Fibroblast of the aortic adventitia (primary cell): ENCODE measurements around the gene PLEKHA8. TPM values are rescaled to one million over a fixed set of nuclear protein-coding genes. Genes with fewer than 3 reads are reported as not detected.

Experiments
- DNase-seq: peaks from one replicate; pipeline ENCODE4 v3.0.0-alpha.2; 2010; ENCODE audit warnings: low read depth
- H3K4me3 ChIP-seq: 2 replicates; pipeline ENCODE4 v1.5.1; 2011; ENCODE audit warnings: low read depth, mild to moderate bottlenecking, control low read depth, low read length, moderate library complexity
- CTCF ChIP-seq: IDR thresholded peaks from 2 replicates; pipeline ENCODE4 v1.5.1; 2011; ENCODE audit warnings: mild to moderate bottlenecking, low read length, control low read depth, inconsistent platforms; ENCODE audit not compliant: insufficient read depth
- total RNA-seq: library from RNA; depleted of rRNA; stranded (reverse); fragments of >200 nt; gene quantifications from 2 replicates; pipeline ENCODE4 v1.2.3, GENCODE V29; 2012; ENCODE audit warnings: low replicate concordance

The PLEKHA8 gene
- total RNA-seq, 1 donor = 10.6 TPM

- no peak for DNase-seq
- no peak overlapping the region for H3K4me3 ChIP-seq
Observed at GRCh38 chr7:30166155-30166840, 138.1 kb downstream of the PLEKHA8 start.

DNA sequence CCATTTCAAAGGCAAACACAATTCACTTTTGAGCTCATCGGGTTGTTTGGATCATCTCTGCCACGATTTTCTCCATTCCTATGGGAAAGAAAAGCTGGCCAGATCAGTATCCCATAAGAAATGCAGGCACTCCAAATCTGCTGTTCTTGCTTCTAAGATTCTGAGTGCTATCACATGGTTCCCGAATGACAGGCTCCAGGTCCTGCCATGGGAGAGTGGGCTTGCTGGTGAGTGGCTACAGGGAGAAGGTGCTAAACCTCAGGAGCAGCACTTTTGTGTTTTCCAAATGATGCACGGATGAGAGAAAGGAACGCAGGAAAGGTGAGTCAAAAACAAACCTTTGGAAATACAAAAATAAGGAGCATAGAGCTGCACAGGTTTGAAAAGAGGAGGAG is 138.6 kb downstream of the PLEKHA8 start:
- no peak for DNase-seq
- H3K4me3 ChIP-seq = no peak overlapping the region
- TF ChIP-seq CTCF = no peak

More at GRCh38 chr7:30166155-30166840, 138.1 kb downstream of the PLEKHA8 start:
- no peak for TF ChIP-seq CTCF

DNA sequence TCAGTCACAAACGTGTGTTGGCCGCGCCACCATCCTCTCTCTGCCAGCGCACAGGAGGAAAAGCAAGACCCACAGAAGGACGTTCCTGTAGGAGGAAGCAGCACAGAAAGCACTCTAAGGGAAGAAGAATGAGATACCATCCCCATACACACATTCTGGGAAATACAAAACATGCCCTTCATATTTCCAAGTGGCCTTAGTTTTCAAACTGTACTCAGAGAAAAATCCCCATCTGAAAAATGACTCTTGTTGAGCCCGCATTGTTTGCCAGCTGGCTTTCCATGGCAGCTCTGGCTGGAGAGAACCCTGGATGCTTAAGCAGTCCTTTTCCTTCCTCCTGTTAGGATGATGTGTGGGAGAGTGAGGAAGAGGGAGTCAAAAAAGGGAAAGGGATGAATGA is 139.7 kb downstream of the PLEKHA8 start:
- no peak for DNase-seq
- TF ChIP-seq CTCF = no peak

GRCh38 chr7:30168835-30169573 is 140.8 kb downstream of the PLEKHA8 start:
- no peak overlapping the region for H3K4me3 ChIP-seq
- DNase-seq = peak; percentile 84
- no peak for TF ChIP-seq CTCF

More for the DNA sequence above, 139.7 kb downstream of the PLEKHA8 start:
- H3K4me3 ChIP-seq = no peak overlapping the region

- DNase-seq = no peak
- TF ChIP-seq CTCF = no peak
- H3K4me3 ChIP-seq = no peak overlapping the region
Observed at GRCh38 chr7:30169579-30169978, 141.4 kb downstream of the PLEKHA8 start.

GRCh38 chr7:30170476-30171205 is 142.4 kb downstream of the PLEKHA8 start:
- no peak for TF ChIP-seq CTCF
- H3K4me3 ChIP-seq = no peak overlapping the region
- DNase-seq = no peak
